ENCODE results near the gene PNPLA3. TPM values are rescaled to one million over a fixed set of nuclear protein-coding genes. Genes with fewer than 3 reads are reported as not detected.

The PNPLA3 gene
- total RNA-seq, 1 donor from 2014 or later: 6.1 TPM

- Mint-ChIP-seq H3K27me3 (ENCODE audit: low read depth) (peaks cover 66% of the 10 kb centered on the region), H3K4me3 (no peak overlapping the region), H3K9me3 (peaks cover 3% of the 10 kb centered on the region), H3K27ac (no peak overlapping the region), H3K36me3 (no peaks in the 10 kb centered on the region), H3K4me1 (no peaks in the 10 kb centered on the region)
- DNase-seq (ENCODE audit: low spot score in 2 of 2, unreplicated experiment in 2 of 2): no peak
- TF ChIP-seq CTCF (IDR thresholded peaks at IDR 0.05; ENCODE audit: unreplicated experiment): no peak
These were observed 13.4 kb upstream of the PNPLA3 start for GRCh38 chr22:43910178-43910695.

DNA sequence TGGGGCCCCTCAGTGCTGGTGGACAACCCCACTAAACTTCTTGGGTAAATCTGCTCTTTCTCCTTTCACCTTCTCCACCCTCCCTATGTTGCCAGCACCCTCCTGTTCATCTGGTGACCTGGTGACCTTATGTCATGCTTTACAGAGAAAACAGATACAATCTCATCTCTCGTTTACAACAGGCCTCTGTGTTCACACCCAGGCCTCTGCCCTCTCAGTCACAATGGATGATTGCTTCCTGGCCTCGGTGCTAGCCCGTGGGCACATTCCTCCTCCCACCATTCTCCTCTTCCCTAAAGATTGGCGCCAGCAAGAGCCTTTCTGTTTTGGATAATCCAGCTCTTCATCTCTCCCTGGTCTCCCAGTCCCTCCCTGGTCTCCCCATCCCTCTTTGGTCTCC, 12.3 kb upstream of the PNPLA3 start:
- Mint-ChIP-seq H3K9me3 (peaks cover 3% of the 10 kb centered on the region), H3K27ac (no peak overlapping the region), H3K36me3 (no peaks in the 10 kb centered on the region), H3K27me3 (ENCODE audit: low read depth) (peaks cover 62% of the 10 kb centered on the region), H3K4me3 (no peak overlapping the region), H3K4me1 (no peaks in the 10 kb centered on the region)
- no peak for TF ChIP-seq CTCF (IDR thresholded peaks at IDR 0.05; ENCODE audit: unreplicated experiment)
- DNase-seq (ENCODE audit: low spot score in 2 of 2, unreplicated experiment in 2 of 2): no peak

GRCh38 chr22:43917521-43917920, 6.1 kb upstream of the PNPLA3 start:
- H3K36me3 Mint-ChIP-seq: no peaks in the 10 kb centered on the region
- H3K9me3 Mint-ChIP-seq: peaks cover 3% of the 10 kb centered on the region
- peaks cover 37% of the 10 kb centered on the region for H3K27me3 Mint-ChIP-seq (ENCODE audit: low read depth)
- TF ChIP-seq CTCF (IDR thresholded peaks at IDR 0.05; ENCODE audit: unreplicated experiment): no peak
- H3K4me3 Mint-ChIP-seq: no peak overlapping the region
- no peaks in the 10 kb centered on the region for H3K4me1 Mint-ChIP-seq
- no peak for DNase-seq (ENCODE audit: low spot score in 2 of 2, unreplicated experiment in 2 of 2)
- no peak overlapping the region for H3K27ac Mint-ChIP-seq

DNA sequence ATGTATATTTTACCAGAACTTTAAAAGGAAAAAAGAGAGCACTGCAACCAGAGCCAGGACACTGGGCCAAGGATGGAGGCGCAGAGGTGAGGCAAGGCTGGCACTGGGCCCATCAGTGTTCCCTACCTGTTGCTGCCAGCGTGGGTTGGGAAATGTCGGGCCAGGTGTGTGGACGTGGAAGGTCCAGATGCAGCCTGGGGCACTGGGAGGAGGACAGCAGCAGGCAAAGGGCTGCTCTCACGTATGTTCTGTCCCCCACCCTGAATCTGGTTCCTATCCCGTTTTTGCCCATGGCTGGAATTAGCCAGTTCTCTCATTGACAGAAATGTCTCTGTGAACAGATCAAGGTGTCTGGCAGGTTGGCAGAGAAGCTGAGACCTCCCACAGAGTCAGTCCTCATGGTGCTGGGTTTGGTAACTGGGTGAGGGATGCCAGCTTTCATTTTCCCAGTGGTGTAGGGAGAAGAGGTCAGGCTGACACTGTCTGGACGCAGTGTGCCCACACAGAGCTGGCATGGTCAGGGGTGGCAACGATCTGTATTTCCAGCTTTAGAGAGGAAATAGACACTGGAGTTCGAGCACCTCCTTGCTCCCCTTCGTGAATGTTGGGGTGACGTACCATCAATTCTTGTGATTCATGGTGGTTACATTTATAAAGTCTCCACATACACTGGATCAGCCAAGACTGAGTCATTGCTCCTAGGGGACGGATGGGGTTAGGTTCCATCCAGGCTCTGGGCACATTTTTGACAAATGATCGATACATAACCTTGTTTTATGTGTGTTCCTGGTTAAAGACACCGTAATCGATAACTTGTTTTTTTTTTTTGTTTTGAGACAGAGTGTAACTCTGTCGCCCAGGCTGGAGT, 4.3 kb upstream of the PNPLA3 start:
- no peak overlapping the region for H3K4me3 Mint-ChIP-seq
- no peak overlapping the region for H3K27ac Mint-ChIP-seq
- peaks cover 24% of the 10 kb centered on the region for H3K27me3 Mint-ChIP-seq (ENCODE audit: low read depth)
- no peak for DNase-seq (ENCODE audit: low spot score in 2 of 2, unreplicated experiment in 2 of 2)
- H3K4me1 Mint-ChIP-seq: peaks cover 4% of the 10 kb centered on the region
- H3K36me3 Mint-ChIP-seq: no peaks in the 10 kb centered on the region
- no peak for TF ChIP-seq CTCF (IDR thresholded peaks at IDR 0.05; ENCODE audit: unreplicated experiment)
- H3K9me3 Mint-ChIP-seq: no peaks in the 10 kb centered on the region

DNA sequence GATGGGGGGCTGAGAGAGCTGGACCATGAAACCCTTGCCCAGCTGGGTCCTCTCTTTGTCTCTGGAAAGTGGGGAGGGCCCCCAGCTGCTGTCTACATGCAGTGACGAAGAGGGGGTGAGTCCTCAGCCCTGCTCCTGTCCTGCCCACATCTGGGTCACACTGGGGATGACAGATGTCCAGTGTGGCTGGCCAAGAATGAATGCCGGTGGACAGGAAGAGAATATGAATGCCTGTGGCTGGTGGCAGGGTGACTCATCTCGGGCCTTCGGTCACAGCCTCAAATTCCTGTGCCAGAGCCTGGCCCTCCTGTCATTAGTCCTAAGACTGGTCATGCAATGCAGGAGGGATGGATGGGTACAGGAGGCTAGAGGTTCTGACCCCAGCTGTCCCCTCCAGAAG, 2.2 kb upstream of the PNPLA3 start:
- Mint-ChIP-seq H3K4me3 (no peak overlapping the region), H3K4me1 (peaks cover 14% of the 10 kb centered on the region), H3K27me3 (ENCODE audit: low read depth) (peaks cover 21% of the 10 kb centered on the region), H3K36me3 (no peaks in the 10 kb centered on the region), H3K27ac (no peak overlapping the region), H3K9me3 (no peaks in the 10 kb centered on the region)
- no peak for TF ChIP-seq CTCF (IDR thresholded peaks at IDR 0.05; ENCODE audit: unreplicated experiment)
- no peak for DNase-seq (ENCODE audit: low spot score in 2 of 2, unreplicated experiment in 2 of 2)
